Endodermal cell (in vitro differentiated cells): ENCODE results near the gene HDAC1. TPM values are rescaled to one million over a fixed set of nuclear protein-coding genes. Genes with fewer than 3 reads are reported as not detected.
A peak's percentile ranks its signal among the peaks of the same experiment; 100 is the strongest.

Experiments
- DNase-seq: peaks from one replicate; pipeline ENCODE4 v3.0.0-alpha.2; 2017
- H3K27ac ChIP-seq: 2 replicates; pipeline ENCODE4 v1.5.1; 2013; ENCODE audit warnings: mild to moderate bottlenecking, low read depth, low read length, moderate library complexity
- H3K27me3 ChIP-seq: 2 replicates; pipeline ENCODE4 v1.6.1; 2013; ENCODE audit warnings: mild to moderate bottlenecking, low read length, moderate library complexity; ENCODE audit not compliant: insufficient read depth, control insufficient read depth, poor library complexity, severe bottlenecking
- H3K36me3 ChIP-seq: 2 replicates; pipeline ENCODE4 v1.7.0; 2013; ENCODE audit warnings: mild to moderate bottlenecking, low read length, moderate library complexity; ENCODE audit not compliant: control insufficient read depth, insufficient read depth
- H3K4me1 ChIP-seq: one replicate; pipeline ENCODE4 v1.7.0; 2013; ENCODE audit warnings: low read length; ENCODE audit not compliant: control insufficient read depth, insufficient read depth
- H3K4me3 ChIP-seq: 2 replicates; pipeline ENCODE4 v1.5.1; 2013; ENCODE audit warnings: mild to moderate bottlenecking, low read length, moderate library complexity
- H3K9ac ChIP-seq: 2 replicates; pipeline ENCODE4 v1.6.1; 2013; ENCODE audit warnings: mild to moderate bottlenecking, low read length, moderate library complexity; ENCODE audit not compliant: poor library complexity, severe bottlenecking; ENCODE audit errors: extremely low read depth
- H3K9me3 ChIP-seq: 2 replicates; pipeline ENCODE4 v1.6.1; 2013; ENCODE audit warnings: mild to moderate bottlenecking, low read length, moderate library complexity; ENCODE audit not compliant: control insufficient read depth
- H3K27ac Mint-ChIP-seq: 2 replicates; pipeline ENCODE4 v1.8.0; 2020; ENCODE audit warnings: mixed read lengths
- H3K27me3 Mint-ChIP-seq: 2 replicates; pipeline ENCODE4 v1.8.0; 2021; ENCODE audit warnings: mild to moderate bottlenecking, mixed read lengths; ENCODE audit not compliant: insufficient read depth
- H3K36me3 Mint-ChIP-seq: 2 replicates; pipeline ENCODE4 v1.8.0; 2020; ENCODE audit warnings: low read depth, mixed read lengths
- H3K4me1 Mint-ChIP-seq: 2 replicates; pipeline ENCODE4 v1.8.0; 2020; ENCODE audit warnings: mixed read lengths
- H3K4me3 Mint-ChIP-seq: 2 replicates; pipeline ENCODE4 v1.8.0; 2020; ENCODE audit warnings: mild to moderate bottlenecking, moderate library complexity, mixed read lengths
- H3K9me3 Mint-ChIP-seq: 2 replicates; pipeline ENCODE4 v1.8.0; 2020; ENCODE audit warnings: mild to moderate bottlenecking, mixed read lengths
- CTCF ChIP-seq: fragments of 200-600 bp; sonication (generic); conservative IDR thresholded peaks from 2 replicates; pipeline ENCODE4 v1.5.0; 2021; ENCODE audit warnings: antibody characterized with exemption, mild to moderate bottlenecking
- WGBS, 2 experiments: methylation state at CpG; one replicate each; pipeline versions ENCODE4 v1.1.5 to v1.1.7; 2013; ENCODE audit warnings: missing lambda C conversion rate in 2 of 2, mixed read lengths in 1 of 2; ENCODE audit not compliant: insufficient coverage in 1 of 2, insufficient read length in 1 of 2; 5-methylcytosine and 5-hydroxymethylcytosine counted together
- total RNA-seq, 2 donors: library from RNA; stranded (reverse); fragmentation: NEBNext Ultra II Directional in 1 of 2; extraction: Animal tissue kit (Norgen Biotek cat#: 25700) in 1 of 2; gene quantifications; 2 replicates in 1 of 2; 3 replicates in 1 of 2; pipeline ENCODE4 v1.2.1, GENCODE V29; 2021

The HDAC1 gene
- total RNA-seq, 2 donors from 2014 or later: 150 to 160 TPM

- no peaks in the 10 kb centered on the region for H3K36me3 ChIP-seq
- H3K27me3 Mint-ChIP-seq: peaks cover 4% of the 10 kb centered on the region
- H3K9ac ChIP-seq: no peak overlapping the region
- TF ChIP-seq CTCF: no peak
- no peak overlapping the region for H3K27ac ChIP-seq
- no peak overlapping the region for H3K4me3 Mint-ChIP-seq
- H3K4me3 ChIP-seq: no peak overlapping the region
- DNase-seq: no peak
- peaks cover 7% of the 10 kb centered on the region for H3K4me1 Mint-ChIP-seq
- H3K27me3 ChIP-seq: no peaks in the 10 kb centered on the region
- H3K36me3 Mint-ChIP-seq: no peaks in the 10 kb centered on the region
- H3K4me1 ChIP-seq: no peaks in the 10 kb centered on the region
- WGBS, 2 experiments: 92 to 100% methylated on average over 4 to 12 of the region's 12 CpGs
- H3K9me3 ChIP-seq: no peaks in the 10 kb centered on the region
- H3K27ac Mint-ChIP-seq: no peak overlapping the region
- no peaks in the 10 kb centered on the region for H3K9me3 Mint-ChIP-seq
Observed at GRCh38 chr1:32247452-32247851, 44.4 kb upstream of the HDAC1 start.

- TF ChIP-seq CTCF: peak; percentile 98
- peak overlapping the region; percentile 36 for H3K4me3 Mint-ChIP-seq
Observed at GRCh38 chr1:32247983-32248889, 43.6 kb upstream of the HDAC1 start.

GRCh38 chr1:32249831-32250525, 41.9 kb upstream of the HDAC1 start:
- no peaks in the 10 kb centered on the region for H3K27me3 Mint-ChIP-seq
- Histone ChIP-seq H3K9ac (no peak overlapping the region), H3K27me3 (no peaks in the 10 kb centered on the region), H3K27ac (no peak overlapping the region), H3K4me1 (no peaks in the 10 kb centered on the region), H3K36me3 (no peaks in the 10 kb centered on the region), H3K4me3 (no peak overlapping the region), H3K9me3 (no peaks in the 10 kb centered on the region)
- H3K9me3 Mint-ChIP-seq: no peaks in the 10 kb centered on the region
- no peak overlapping the region for H3K4me3 Mint-ChIP-seq
- TF ChIP-seq CTCF: no peak
- no peaks in the 10 kb centered on the region for H3K36me3 Mint-ChIP-seq
- WGBS, 2 experiments: 80 to 83% methylated on average over 5 to 9 of the region's 9 CpGs
- peak overlapping the region; percentile 65 for H3K27ac Mint-ChIP-seq
- DNase-seq: no peak
- H3K4me1 Mint-ChIP-seq: peaks cover 3% of the 10 kb centered on the region

More at GRCh38 chr1:32247983-32248889, 43.6 kb upstream of the HDAC1 start:
- no peak overlapping the region for H3K9ac ChIP-seq
- H3K27ac ChIP-seq: no peak overlapping the region
- no peaks in the 10 kb centered on the region for H3K4me1 ChIP-seq
- Mint-ChIP-seq H3K36me3 (no peaks in the 10 kb centered on the region), H3K9me3 (no peaks in the 10 kb centered on the region), H3K27ac (no peak overlapping the region), H3K4me1 (peaks cover 3% of the 10 kb centered on the region), H3K27me3 (no peaks in the 10 kb centered on the region)
- no peaks in the 10 kb centered on the region for H3K36me3 ChIP-seq
- no peak overlapping the region for H3K4me3 ChIP-seq
- H3K27me3 ChIP-seq: no peaks in the 10 kb centered on the region
- peak; percentile 97 for DNase-seq
- no peaks in the 10 kb centered on the region for H3K9me3 ChIP-seq
- WGBS, 2 experiments: 16% methylated on average over 10 to 31 of the region's 31 CpGs
